Activated CD4-positive, alpha-beta T cell treated with anti-CD3 and anti-CD28 coated beads for 24 hours (primary cell): ENCODE measurements around the gene TPD52L1.
A peak's percentile ranks its signal among the peaks of the same experiment; 100 is the strongest.

Source experiments
- DNase-seq, 2 donors: peaks; one replicate each; pipeline ENCODE4 v3.0.0-alpha.2; 2020; ENCODE audit warnings: low read depth in 2 of 2

Gene TPD52L1

DNA sequence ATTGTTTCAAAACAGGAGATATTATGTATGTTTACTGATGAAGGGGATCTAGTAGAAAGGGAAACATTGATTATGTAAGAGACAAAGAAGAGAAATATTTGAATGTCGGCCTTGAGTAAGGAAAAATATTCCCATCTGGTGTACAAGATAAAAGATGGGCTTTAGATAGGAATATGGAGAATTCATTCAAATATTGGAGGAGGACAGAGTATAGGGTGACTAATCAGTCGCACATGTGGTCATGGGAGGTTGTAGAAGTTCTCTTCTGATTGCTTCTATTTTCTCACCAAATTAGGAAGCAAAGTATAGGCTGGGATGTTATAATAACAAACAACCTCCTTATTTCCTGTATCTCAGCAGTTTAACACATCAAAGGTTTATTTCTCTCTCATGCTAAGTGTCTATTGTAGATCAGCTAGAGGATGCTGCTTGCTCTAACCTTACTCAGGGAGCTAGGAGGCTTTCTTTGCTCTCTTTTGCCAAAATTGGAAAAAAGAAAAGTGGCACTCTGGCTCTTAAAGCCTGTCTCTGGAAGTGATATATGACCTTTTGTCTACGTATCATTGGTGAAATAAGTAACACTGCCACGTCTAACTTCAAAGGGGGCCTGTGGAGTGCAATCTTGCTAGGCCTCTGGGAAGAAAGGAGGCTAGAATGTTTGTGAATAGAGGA, 149.4 kb downstream of the TPD52L1 start:
- no peak for DNase-seq

DNA sequence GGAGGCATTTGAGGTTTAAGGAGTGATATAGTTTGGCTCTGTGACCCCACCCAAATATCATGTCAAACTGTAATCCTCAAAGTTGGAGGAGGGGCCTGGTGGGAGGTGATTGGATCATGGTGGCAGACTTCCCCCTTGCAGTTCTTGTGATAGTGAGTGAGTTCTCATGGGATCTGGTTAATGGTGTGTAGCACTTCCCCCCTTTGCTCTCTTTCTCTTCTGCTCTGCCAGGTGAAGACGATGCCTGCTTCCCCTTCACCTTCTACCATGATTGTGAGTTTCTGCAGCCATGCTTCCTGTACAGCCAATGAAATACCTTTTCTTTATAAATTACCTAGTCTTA, 149.9 kb downstream of the TPD52L1 start:
- DNase-seq = no peak

DNA sequence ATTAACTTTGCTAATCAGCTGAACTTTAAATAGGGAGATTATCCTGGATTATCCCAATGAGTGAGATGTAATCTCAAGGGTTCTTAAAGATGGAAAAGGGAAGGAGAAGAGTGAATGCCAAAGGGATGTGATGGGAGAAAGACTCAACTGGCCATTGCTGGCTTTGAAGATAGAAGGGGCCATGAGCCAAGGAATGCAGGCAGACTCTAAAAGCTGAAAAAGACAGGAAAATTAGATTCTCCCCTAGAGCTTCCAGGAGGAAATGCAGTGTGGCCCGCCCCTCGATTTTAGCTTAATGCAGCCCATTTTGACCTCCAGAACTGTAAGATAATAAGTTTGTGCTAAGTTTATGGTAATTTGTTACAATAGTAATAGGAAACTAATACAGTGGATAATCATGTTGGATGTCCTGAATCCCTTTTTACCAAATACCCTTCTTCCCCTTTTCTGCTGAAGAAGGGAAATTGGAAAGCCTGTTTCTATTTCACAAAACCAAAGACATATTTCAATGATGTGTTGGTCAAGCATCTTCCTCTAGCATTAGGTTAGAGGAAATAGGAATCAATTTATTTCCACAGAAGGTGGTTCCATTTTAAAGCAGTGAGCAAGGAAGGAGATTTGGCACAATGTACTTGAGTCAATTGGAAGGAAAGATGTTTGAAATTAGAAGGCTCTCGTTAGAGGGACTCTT, 151.5 kb downstream of the TPD52L1 start:
- no peak for DNase-seq

DNA sequence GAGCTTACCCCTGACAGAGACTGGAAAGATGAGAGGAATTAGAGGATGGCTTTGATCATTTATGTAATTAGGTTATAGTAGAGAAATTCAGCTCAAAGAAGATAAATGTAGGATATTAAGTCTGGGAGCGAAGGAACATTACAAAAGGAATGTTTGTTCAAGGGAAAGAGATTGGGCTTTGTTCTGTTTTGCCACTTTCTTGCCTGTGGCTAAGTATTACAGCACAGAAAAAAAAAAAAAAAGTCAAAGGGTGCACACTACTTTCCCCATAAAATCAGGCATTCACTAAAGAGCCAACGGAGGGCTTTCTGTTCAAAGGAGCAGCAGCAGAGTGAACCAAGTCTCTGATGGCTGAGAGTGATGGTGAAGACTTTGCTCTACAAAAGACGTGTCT, 153.2 kb downstream of the TPD52L1 start:
- no peak for DNase-seq

DNA sequence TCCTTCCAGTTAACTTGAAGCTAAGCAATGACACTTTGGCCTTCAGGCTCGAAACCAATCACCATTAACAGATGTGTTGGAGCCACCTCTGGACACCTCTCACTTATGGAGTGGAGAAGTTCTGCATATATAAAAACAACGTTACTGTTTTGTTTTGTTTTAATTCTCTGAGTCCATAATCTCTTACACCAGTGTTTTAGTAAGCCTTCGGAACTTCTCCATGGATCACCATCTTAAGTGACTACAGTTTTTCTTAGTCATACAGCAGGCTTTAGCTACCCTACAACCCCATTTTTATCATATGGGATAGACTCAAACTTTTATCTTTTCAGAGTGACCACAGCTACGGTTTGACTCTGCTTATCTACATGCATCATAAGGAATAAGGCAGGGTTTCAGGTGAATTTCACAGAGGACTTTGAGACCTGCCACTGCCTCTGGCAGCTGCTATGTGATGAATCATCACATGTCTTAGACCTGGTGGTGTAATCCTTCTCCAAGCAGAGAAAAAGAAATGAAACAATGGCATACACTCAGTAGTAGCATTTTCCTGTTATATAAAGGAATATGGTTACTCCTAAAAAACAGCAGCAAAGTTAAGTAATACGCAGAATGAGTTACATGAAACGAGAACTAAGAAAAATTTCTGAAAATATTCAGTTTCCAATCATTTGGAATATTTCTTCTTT, 153.7 kb downstream of the TPD52L1 start:
- no peak for DNase-seq

DNA sequence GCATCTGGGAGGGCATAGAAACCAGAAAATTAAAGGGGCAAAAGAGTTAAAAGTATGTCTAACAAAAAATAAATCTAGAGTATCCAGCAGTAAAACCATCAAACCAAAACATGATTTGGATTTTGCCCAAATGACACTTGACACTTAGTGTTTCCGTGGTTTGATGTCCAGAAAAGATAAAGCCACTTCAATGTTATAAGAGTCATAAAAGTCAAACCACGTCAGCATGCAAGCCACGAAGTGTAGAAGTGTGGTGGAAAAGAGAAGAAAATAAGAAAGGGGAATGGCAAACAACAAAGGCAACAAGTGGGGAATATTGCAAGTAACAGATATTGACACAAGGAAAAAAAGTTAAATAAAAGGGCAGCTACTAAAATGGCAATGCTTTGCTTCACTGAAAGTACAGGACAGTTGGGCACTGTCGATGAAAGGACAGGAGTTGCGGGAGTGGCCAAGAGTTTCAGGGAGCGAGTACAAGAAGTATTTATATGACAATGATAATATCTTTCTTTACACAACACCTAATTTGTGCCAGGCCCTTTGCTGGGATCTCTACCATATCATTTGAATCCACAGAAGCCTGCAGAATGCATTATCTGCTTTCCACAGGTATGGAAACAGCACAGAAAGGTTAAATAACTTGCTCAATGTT, 154.5 kb downstream of the TPD52L1 start:
- no peak for DNase-seq

DNA sequence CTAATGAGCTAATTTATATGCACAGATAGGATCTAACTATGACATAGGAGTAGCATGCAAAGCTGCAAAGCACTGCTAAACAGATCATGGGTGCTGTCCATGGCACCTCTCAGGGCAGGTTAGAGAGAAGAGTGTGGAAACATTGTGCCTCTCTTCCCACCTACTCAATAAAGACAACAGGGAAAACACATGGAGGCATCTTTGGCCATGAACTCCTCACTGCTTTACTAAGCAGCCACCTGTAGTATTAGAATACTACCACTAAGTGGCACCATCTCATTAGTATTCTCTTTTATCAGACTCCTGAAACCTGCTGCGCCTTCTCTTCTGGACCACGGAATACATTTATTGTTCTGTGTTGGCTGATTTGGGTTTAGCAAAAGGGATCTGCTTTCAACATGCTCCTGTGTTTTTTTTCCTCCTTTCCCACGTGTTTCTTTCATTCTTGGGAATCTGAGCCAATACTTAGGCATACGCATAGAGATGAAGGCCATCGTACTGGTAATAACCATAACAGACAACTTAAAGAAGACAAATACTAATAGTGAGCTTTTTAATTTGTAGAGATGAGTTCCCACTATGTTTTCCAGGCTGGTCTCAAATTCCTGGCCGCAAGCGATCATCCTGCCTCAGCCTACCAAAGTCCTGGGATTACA, 157.5 kb downstream of the TPD52L1 start:
- DNase-seq = peak in 1 of 2 donors; percentile 8

DNA sequence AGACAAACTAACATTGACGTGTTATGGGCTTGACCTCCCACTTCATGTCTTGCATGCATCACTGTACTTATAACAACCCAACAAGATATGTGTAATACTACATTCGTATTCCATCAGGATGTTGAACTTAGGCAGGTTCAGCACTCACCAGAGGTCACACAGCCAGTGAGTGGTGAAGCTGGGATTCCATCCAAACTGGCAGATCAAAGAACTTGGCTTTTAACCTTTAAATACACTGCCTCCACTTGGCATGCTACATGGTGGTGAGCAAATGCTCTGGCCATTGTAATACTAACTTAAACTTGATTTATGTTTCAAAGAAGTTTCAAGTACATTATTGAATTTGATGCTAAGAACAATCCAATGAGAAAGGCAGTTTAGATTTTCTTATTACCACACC, 158.9 kb downstream of the TPD52L1 start:
- DNase-seq = no peak

DNA sequence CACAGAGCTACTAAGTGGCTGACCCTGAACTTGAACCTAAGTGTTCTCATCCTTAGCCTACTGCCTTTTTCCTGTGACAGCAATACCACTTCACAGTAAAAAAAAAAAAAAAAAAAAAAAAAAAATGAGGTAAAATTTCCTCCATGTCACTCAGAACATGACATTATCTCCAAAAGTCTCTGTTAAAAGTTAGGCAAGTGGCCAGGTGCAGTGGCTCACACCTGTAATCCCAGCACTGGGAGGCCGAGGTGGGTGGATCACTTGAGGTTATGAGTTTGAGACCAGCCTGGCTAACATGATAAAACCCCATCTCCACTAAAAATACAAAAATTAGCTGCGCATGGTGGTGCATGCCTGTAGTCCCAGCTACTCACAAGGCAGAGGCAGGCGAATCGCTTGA, 159.4 kb downstream of the TPD52L1 start:
- no peak for DNase-seq
